ENCODE results near the gene SEC14L3. TPM values are rescaled to one million over a fixed set of nuclear protein-coding genes. Genes with fewer than 3 reads are reported as not detected.

Gene SEC14L3
- total and polyA plus RNA-seq, 9 donors: not detected

DNA sequence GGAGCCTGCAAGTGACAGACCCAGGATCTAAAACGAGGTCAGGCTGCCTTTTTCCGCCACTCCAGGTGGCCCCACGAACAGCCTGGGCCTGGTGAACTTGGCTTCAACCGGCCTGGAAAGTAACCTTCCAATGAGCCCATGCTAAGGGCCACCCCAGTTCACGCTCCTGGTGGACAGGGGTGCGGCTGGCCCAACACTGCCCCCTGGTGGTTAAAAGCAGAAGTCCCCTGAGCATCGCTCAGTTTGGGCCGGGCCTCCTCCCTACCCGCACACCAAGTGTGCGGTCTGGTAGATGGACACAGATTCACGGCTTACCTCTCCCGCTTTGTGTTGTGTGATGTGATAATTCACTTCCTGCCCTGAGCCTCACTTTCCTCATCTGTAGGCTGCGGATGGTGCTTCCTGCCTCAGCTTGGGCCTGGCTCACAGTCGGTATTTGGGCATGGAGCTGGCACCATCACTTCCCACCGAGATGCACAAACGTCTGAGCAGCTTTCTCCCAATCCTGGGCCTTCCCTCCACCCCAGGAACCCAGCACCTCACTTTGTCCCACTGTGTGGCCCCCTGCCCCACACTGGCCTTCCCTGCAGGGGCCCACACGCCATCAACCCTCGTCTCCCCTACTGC lies 13.7 kb upstream of the SEC14L3 start:
- intact Hi-C loops (cut with DNase I): loop anchor here in 3 of 4 donors (5.0 to 10.0 kb wide), 3 partner anchors 93 to 381 kb away; partner anchors contain the start of gene OSM (in 2 of the 3)
- no peaks in the 10 kb centered on the region for H3K36me3 ChIP-seq
- H3K4me3 ChIP-seq: no peak overlapping the region
- H3K27ac ChIP-seq: no peak overlapping the region
- no peaks in the 10 kb centered on the region for H3K9me3 ChIP-seq
- no peaks in the 10 kb centered on the region for H3K27me3 ChIP-seq
- no peak for TF ChIP-seq EP300 (IDR thresholded peaks at IDR 0.05)
- TF ChIP-seq, protein P1, sequence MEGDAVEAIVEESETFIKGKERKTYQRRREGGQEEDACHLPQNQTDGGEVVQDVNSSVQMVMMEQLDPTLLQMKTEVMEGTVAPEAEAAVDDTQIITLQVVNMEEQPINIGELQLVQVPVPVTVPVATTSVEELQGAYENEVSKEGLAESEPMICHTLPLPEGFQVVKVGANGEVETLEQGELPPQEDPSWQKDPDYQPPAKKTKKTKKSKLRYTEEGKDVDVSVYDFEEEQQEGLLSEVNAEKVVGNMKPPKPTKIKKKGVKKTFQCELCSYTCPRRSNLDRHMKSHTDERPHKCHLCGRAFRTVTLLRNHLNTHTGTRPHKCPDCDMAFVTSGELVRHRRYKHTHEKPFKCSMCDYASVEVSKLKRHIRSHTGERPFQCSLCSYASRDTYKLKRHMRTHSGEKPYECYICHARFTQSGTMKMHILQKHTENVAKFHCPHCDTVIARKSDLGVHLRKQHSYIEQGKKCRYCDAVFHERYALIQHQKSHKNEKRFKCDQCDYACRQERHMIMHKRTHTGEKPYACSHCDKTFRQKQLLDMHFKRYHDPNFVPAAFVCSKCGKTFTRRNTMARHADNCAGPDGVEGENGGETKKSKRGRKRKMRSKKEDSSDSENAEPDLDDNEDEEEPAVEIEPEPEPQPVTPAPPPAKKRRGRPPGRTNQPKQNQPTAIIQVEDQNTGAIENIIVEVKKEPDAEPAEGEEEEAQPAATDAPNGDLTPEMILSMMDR (IDR thresholded peaks at IDR 0.05): peak; percentile 90 to 93 (median 93)
- 24 to 27% (median 25%) methylated on average over 18 of the region's 18 CpGs for WGBS, 3 donors
- H3K4me1 ChIP-seq (ENCODE audit: insufficient read depth): no peaks in the 10 kb centered on the region
- DNase-seq: peak; percentile 63 to 83 (median 74)

DNA sequence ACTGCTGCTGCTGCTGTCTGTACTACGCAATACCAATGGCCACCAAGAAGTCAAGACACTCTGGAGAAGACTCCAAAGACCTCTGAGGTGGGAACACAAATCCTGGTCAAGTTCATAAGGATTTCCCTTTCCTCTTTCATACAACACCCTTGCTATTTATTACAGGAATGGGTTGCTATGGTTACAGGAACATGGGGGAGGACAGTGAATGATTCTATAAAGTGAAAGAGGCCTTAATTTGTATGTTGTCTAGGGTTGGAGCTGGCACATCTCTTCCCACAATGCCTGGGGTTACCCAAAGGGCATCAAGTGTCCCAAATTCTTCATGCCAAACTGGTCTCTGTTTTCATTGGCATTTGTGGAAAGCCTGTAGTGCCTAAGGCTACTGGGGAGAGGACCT lies 11.4 kb upstream of the SEC14L3 start:
- Histone ChIP-seq H3K9me3 (peaks cover 0 to 6% of the 10 kb centered on the region in 2 donors), H3K36me3 (no peaks in the 10 kb centered on the region), H3K4me1 (ENCODE audit: insufficient read depth) (no peaks in the 10 kb centered on the region), H3K27ac (no peak overlapping the region), H3K4me3 (no peak overlapping the region), H3K27me3 (no peaks in the 10 kb centered on the region)
- no peak for DNase-seq
- intact Hi-C loops (cut with DNase I): loop anchor here in 3 of 4 donors (5.0 to 10.0 kb wide), 4 partner anchors 36 to 378 kb away; partner anchors contain the start of gene OSM (in 2 of the 3)
- 90 to 97% (median 91%) methylated on average over 1 of the region's 1 CpG for WGBS, 3 donors
- no peak for TF ChIP-seq POLR2A (IDR thresholded peaks at IDR 0.05)
- no peak for TF ChIP-seq EP300 (IDR thresholded peaks at IDR 0.05)
- TF ChIP-seq, protein P1 (IDR thresholded peaks at IDR 0.05): no peak

DNA sequence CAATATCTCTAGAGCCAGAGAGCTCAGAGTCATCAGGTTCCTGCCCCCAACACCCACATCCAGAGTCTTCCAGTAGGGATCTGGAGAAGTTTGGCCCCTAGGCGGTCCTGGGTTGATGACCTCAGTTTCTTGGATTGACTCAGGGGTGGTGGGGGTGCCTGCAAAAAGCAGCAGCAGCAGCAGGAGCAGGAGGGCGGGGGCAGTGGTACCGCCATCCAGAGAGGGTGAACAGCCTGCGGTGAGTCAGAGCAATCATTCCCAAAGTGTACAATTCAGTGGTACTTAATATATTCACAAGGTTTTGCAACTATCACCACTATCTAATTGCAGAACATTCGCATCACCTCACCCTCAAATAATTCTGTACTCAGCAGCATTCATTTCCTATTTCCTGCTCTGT lies 9.9 kb upstream of the SEC14L3 start:
- no peak for DNase-seq
- Histone ChIP-seq H3K36me3 (no peaks in the 10 kb centered on the region), H3K4me1 (ENCODE audit: insufficient read depth) (no peaks in the 10 kb centered on the region), H3K27ac (no peak overlapping the region), H3K9me3 (peaks cover 0 to 6% of the 10 kb centered on the region in 2 donors), H3K4me3 (no peak overlapping the region), H3K27me3 (no peaks in the 10 kb centered on the region)
- 85 to 89% (median 88%) methylated on average over 5 of the region's 5 CpGs for WGBS, 3 donors
- intact Hi-C loops (cut with DNase I): loop anchor here in 3 of 4 donors (5.0 to 10.0 kb wide), 4 partner anchors 34 to 377 kb away; partner anchors contain the start of gene OSM (in 2 of the 3)
- TF ChIP-seq EP300 (IDR thresholded peaks at IDR 0.05) (no peak), POLR2A (IDR thresholded peaks at IDR 0.05) (no peak)
- TF ChIP-seq, protein P1 (IDR thresholded peaks at IDR 0.05): no peak

DNA sequence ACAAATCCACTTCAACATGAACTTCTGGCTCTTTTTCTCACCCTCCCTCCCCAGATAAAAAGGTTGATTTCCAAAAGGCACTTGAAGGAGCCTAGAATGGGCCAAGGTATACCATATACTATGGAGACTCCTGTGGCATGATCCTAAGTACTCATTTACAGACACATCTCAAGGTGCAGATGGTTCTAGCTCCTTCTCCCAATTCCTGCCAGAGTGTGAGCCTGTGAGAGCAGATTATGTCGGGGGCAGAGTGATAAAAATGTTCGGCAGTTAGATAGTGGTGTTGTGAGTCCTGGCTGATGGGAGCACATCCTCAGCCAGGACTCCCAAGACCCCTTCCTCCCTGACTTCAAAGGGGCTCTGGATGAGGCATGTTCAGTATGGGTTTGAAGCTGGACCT lies 8.2 kb upstream of the SEC14L3 start:
- TF ChIP-seq, protein P1 (IDR thresholded peaks at IDR 0.05): no peak
- no peak for TF ChIP-seq EP300 (IDR thresholded peaks at IDR 0.05)
- TF ChIP-seq POLR2A (IDR thresholded peaks at IDR 0.05): no peak
- intact Hi-C loops (cut with DNase I): loop anchor here in 3 of 4 donors (5.0 to 10.0 kb wide), 4 partner anchors 33 to 375 kb away; partner anchors contain the start of gene OSM (in 2 of the 3)
- DNase-seq: no peak
- H3K9me3 ChIP-seq: peaks cover 0 to 6% of the 10 kb centered on the region in 2 donors
- H3K36me3 ChIP-seq: no peaks in the 10 kb centered on the region
- H3K27ac ChIP-seq: no peak overlapping the region
- 17 to 34% (median 27%) methylated on average over 2 of the region's 2 CpGs for WGBS, 3 donors
- no peak overlapping the region for H3K4me3 ChIP-seq
- no peaks in the 10 kb centered on the region for H3K4me1 ChIP-seq (ENCODE audit: insufficient read depth)
- H3K27me3 ChIP-seq: no peaks in the 10 kb centered on the region

All from ovary (tissue), 9 donors.